ENCODE measurements around the gene FBXO24.

DNA sequence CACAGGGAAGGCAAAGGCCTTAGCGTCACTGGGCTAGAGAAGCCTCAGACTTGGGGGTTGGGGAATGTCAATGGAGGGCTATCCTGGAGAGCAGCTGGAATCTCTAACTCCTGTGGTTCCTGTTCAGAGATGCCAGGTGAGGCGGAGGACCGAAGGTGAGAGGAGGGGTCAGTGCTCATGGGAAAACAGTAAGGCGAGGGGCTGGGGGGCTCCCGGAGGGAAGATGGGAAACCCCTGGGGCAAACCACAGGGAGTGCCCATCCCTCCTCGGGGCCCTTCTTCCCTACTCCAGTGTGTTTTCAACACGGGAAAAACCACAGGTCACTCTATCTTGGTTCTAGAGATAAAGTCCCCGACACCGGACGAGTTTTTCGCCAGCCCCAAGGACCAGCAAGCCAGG, 3.5 kb upstream of the FBXO24 start:
- TF ChIP-seq EZH2phosphoT487 (IDR thresholded peaks at IDR 0.05; ENCODE audit: borderline replicate concordance, low read depth) (no peak), MEF2A (IDR thresholded peaks at IDR 0.05; ENCODE audit: borderline replicate concordance, low read depth) (no peak), EP300 (IDR thresholded peaks at IDR 0.05; ENCODE audit: borderline replicate concordance in 1 of 2, low read depth in 1 of 2, low read length in 1 of 2) (no peak), SMC3 (IDR thresholded peaks at IDR 0.05; ENCODE audit: low read depth, low read length) (no peak), RFX5 (IDR thresholded peaks at IDR 0.05; ENCODE audit: low read length) (no peak), CHD2 (IDR thresholded peaks at IDR 0.05; ENCODE audit: low read length, partially characterized antibody) (no peak), TAF1 (IDR thresholded peaks at IDR 0.05; ENCODE audit: borderline replicate concordance, low read depth, low read length) (no peak), GABPA (IDR thresholded peaks at IDR 0.05; ENCODE audit: low read depth) (no peak)
- TF ChIP-seq, protein P1, sequence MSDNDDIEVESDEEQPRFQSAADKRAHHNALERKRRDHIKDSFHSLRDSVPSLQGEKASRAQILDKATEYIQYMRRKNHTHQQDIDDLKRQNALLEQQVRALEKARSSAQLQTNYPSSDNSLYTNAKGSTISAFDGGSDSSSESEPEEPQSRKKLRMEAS (IDR thresholded peaks at IDR 0.05; ENCODE audit: low read depth): no peak
- TF ChIP-seq, protein P2, sequence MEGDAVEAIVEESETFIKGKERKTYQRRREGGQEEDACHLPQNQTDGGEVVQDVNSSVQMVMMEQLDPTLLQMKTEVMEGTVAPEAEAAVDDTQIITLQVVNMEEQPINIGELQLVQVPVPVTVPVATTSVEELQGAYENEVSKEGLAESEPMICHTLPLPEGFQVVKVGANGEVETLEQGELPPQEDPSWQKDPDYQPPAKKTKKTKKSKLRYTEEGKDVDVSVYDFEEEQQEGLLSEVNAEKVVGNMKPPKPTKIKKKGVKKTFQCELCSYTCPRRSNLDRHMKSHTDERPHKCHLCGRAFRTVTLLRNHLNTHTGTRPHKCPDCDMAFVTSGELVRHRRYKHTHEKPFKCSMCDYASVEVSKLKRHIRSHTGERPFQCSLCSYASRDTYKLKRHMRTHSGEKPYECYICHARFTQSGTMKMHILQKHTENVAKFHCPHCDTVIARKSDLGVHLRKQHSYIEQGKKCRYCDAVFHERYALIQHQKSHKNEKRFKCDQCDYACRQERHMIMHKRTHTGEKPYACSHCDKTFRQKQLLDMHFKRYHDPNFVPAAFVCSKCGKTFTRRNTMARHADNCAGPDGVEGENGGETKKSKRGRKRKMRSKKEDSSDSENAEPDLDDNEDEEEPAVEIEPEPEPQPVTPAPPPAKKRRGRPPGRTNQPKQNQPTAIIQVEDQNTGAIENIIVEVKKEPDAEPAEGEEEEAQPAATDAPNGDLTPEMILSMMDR (IDR thresholded peaks at IDR 0.05): no peak
